Left renal pelvis (tissue), 4 donors: ENCODE measurements around the gene DNAJC24. TPM values are rescaled to one million over a fixed set of nuclear protein-coding genes. Genes with fewer than 3 reads are reported as not detected.

Source experiments
- DNase-seq, 4 donors: peaks; one replicate each; pipeline ENCODE4 v3.0.0-alpha.2; 2013; ENCODE audit warnings: low read depth in 4 of 4, low spot score in 3 of 4
- polyA plus RNA-seq, 4 donors: library from polyadenylated mRNA; unstranded; fragments of 120-200 nt; gene quantifications; one replicate each; pipeline ENCODE4 v1.2.1, GENCODE V29; 2013; ENCODE audit not compliant: insufficient read length in 4 of 4

The DNAJC24 gene
- polyA plus RNA-seq, 4 donors: 17.6 to 28.5 (median 26.5) TPM

- no peak for DNase-seq
Observed at GRCh38 chr11:31412946-31413345, 43.3 kb downstream of the DNAJC24 start.

GRCh38 chr11:31414338-31414737 lies 44.7 kb downstream of the DNAJC24 start:
- no peak for DNase-seq

- no peak for DNase-seq
Observed at GRCh38 chr11:31415435-31415834, 45.8 kb downstream of the DNAJC24 start.

GRCh38 chr11:31417357-31417756 lies 47.7 kb downstream of the DNAJC24 start:
- no peak for DNase-seq

- no peak for DNase-seq
Observed at GRCh38 chr11:31417816-31418215, 48.2 kb downstream of the DNAJC24 start.

- DNase-seq: no peak
Observed at GRCh38 chr11:31419138-31419537, 49.5 kb downstream of the DNAJC24 start.

GRCh38 chr11:31419669-31420068 lies 50.0 kb downstream of the DNAJC24 start:
- no peak for DNase-seq

GRCh38 chr11:31421820-31422219 lies 52.2 kb downstream of the DNAJC24 start:
- no peak for DNase-seq

GRCh38 chr11:31422703-31423102 lies 53.0 kb downstream of the DNAJC24 start:
- no peak for DNase-seq

GRCh38 chr11:31424652-31425051 lies 55.0 kb downstream of the DNAJC24 start:
- DNase-seq: no peak

- no peak for DNase-seq
Observed at GRCh38 chr11:31433851-31434250, 64.2 kb downstream of the DNAJC24 start.

GRCh38 chr11:31437742-31438435 lies 68.2 kb downstream of the DNAJC24 start:
- no peak for DNase-seq

GRCh38 chr11:31441296-31441695 lies 71.6 kb downstream of the DNAJC24 start:
- DNase-seq: no peak

GRCh38 chr11:31442086-31442485 lies 72.4 kb downstream of the DNAJC24 start:
- DNase-seq: no peak

GRCh38 chr11:31443802-31444201 lies 74.1 kb downstream of the DNAJC24 start:
- DNase-seq: no peak

GRCh38 chr11:31445621-31446020 lies 76.0 kb downstream of the DNAJC24 start:
- DNase-seq: no peak

- no peak for DNase-seq
Observed at GRCh38 chr11:31449040-31449439, 79.4 kb downstream of the DNAJC24 start.

- DNase-seq: no peak
Observed at GRCh38 chr11:31450841-31451240, 81.2 kb downstream of the DNAJC24 start.

GRCh38 chr11:31455177-31455576 lies 85.5 kb downstream of the DNAJC24 start:
- no peak for DNase-seq

GRCh38 chr11:31464436-31464835 lies 94.8 kb downstream of the DNAJC24 start:
- DNase-seq: no peak

- DNase-seq: no peak
Observed at GRCh38 chr11:31474083-31474482, 104.4 kb downstream of the DNAJC24 start.

GRCh38 chr11:31477528-31478222 lies 108.0 kb downstream of the DNAJC24 start:
- no peak for DNase-seq
